HG03095 (cell line): ENCODE data around the gene CCT7.
"Not testable (repeated sequence)": the region's sequence is repeated elsewhere in the genome, so short reads cannot be mapped to it uniquely, and the experiment has no call there.

ENCODE experiments used
- ATAC-seq: cut with Tn5 transposase; IDR thresholded peaks from one replicate; pipeline ENCODE4 v1.9.1; 2021; ENCODE audit warnings: moderate library complexity; ENCODE audit not compliant: unreplicated experiment

CCT7 gene

DNA sequence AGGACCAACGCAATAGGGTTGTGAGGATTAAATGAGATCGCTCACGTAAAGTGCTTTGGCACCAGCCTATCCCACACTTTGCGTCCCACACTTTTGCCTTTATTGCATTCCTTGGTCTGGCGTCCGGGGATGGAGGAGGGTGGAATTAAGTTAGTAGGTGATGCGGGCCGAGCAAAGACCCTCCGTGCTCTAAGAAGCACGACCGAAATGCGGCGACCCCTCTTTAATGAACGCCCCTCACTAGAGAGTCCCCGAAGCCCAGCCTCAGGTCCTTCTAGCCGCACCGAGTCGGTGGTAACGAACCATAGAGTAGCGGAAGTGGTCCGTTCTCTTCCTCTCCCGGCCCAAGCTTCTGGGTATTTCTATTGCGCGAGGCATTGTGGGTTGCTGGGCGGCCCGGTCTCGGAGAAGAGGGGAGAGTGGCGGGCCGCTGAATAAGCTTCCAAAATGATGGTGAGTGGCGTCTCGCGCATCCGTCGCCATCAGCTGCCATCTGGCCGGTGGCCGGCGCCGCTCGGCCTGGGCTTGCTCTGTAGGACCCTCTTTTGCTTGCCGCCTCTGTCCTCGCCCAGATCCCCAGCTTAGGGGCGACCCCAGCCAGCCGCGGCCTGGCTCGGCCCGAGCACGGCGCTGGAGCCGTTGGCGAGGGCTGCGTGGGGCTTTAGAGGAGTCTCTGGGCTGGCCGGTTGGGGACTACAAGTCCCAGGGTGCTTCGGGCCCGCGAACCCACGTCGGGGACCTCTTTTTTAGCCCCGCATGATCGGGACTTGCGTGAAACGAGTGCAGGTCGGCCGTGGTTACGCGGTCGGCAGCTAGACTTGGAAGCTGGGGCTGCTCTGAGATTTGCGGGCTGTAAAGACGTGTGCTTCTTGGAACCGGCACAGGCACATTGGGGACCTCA is at the start of gene CCT7:
Gene CCT7, plus strand, starts transcription at position 377 of the 901 bp plus-strand sequence. Its CDS starts 71 bp downstream, at position 448.
- ATAC-seq: peak; percentile 54

DNA sequence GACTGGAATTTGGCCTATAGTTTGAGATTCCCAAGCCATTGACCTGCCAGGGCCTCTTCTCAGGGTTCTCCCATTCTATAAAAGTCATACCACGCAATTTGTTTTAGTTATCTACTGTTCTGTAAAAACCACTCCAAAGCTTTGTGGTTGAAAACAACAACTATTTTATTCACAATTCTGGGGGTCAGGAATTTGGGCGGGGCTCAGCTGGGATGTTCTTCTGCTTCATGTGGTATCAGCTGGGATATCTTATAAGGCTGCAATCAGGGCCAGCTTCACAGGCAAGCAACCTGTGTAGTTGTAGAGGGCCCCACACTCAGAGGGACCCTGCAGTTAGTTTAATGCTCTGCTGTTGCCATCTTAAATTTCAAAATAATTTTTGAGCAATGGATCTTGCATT is 48.1 kb upstream of the CCT7 start:
- no peak for ATAC-seq

DNA sequence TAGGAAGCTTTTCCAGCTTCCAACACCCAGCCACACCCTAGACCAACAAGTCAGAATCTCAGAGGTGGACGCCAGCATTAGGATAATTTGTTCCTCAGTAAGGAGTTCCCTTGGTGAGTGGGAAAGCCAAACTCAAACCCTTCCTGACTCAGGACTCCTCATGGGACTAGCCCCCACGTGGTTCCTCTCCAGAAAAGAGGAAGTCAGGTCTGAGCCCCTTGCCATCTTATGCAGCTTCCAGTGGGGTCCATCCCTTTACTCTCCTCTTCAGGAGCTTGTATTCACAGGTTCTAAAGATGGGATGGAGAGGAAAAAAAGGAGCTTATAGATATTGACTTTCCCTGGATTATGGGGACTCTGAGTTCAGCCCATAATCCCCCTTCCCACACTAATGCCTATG is 46.6 kb upstream of the CCT7 start:
- no peak for ATAC-seq

- ATAC-seq: no peak
Observed at GRCh38 chr2:73197579-73197978, 36.5 kb upstream of the CCT7 start.

GRCh38 chr2:73200281-73200680 is 33.8 kb upstream of the CCT7 start:
- ATAC-seq: not testable (repeated sequence)

DNA sequence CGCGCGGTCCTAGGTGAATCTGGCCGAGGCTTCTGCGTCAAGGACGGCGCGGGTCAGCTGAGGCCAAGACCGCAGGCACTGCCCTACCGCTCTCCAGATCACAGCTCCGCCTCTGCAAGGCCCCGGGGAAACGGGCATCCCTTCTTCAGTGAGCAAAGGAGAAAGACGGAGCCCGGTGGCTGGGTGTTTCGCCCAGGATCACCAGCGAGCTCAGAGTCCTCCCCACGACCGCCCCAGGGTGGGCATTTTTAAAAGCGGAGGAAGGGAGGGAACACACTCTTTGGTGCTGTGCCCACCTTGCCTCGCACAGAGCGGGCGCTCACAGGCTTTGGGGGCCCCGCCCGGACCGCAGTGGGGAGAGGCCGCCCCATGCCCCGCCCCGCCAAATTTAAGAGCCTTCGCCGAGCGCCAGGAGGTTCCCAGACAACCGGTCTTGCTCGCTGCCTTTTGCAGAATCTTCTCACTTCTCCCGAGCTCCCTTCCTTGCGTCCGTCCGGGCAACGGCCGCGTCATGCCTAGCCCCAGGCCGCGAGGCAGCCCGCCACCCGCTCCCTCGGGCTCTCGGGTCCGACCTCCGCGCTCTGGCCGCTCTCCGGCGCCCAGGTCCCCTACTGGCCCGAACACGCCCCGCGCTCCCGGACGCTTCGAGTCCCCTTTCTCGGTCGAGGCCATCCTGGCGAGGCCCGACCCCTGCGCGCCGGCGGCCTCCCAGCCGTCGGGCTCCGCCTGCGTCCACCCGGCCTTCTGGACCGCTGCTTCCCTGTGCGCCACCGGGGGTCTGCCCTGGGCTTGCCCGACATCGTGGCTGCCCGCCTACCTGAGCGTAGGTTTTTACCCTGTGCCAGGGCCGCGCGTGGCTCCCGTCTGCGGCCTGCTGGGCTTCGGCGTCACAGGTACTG is 31.7 kb upstream of the CCT7 start, which contains the start of gene NOTO:
Gene NOTO, plus strand, starts transcription at position 419 of the 899 bp plus-strand sequence. Its CDS starts 93 bp downstream, at position 512.
- no peak for ATAC-seq

DNA sequence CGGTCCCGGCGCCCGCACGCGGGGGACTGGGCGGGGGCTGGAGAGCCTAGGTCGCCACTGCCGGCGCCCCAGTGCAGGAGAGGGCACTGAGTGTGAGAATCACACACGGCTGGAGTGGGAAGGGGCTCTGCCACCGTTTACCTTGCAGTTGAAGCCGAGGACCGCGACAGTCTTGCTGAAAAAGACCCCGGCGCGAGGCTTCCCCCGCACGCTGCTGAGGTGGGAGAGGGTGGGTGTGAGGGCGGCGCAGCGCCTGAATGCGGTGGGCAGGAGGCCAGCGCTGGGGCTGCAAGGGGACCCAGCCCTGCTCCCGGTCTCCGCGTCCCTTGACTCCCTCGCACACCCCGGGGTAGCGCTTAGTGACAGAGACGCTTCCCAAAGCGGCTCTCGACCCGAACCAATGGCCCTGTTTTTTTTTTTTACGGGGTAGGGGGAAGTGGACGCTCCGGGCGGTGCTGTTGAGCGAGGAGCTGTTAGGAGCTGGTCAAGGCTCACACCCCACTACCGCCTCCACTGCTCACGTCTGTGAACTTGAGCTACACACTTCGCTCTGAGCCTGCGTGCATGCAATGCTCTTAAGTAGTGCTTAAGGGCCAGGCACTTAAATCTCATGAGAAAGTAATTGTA is 30.9 kb upstream of the CCT7 start:
- no peak for ATAC-seq

GRCh38 chr2:73205611-73206010 is 28.5 kb upstream of the CCT7 start:
- no peak for ATAC-seq

- no peak for ATAC-seq
Observed at GRCh38 chr2:73208258-73208657, 25.9 kb upstream of the CCT7 start.

DNA sequence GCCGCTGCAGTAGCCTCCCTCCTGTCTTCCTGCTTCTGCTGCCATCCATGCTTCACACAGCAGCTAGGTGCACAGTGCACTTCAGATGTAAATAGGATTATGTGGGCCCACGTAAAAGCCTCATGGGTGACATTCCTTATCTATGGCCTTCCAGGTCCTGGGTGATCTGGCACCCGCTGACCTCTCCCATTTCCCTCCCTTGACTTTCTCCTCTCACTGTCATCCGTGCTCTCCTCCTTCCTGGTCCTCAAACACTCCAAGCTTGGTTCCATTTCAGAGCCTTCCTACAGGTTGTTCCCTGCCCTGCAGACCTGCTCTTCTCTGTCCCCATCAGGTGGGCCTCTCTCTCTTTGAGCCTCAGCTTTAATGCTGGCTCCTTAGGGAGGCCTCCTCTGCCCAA is 24.1 kb upstream of the CCT7 start:
- ATAC-seq: no peak

- ATAC-seq: no peak
Observed at GRCh38 chr2:73210696-73211095, 23.4 kb upstream of the CCT7 start.

DNA sequence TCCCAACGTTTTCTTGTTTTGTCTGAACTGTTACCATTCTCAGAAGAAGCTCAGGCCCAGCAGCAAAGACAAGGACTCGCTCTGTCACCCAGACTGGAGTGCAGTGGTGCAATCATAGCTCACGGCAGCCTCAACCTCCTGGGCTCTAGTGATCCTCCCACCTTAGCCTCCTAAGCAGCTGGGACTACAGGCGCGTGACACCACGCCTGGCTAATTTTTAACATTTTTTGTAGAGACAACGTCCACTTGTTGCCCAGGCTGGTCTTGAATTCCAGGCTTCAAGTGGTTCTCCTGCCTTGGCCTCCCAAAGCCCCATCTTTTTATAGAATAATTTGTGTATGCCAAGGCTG is 22.0 kb upstream of the CCT7 start:
- no peak for ATAC-seq

DNA sequence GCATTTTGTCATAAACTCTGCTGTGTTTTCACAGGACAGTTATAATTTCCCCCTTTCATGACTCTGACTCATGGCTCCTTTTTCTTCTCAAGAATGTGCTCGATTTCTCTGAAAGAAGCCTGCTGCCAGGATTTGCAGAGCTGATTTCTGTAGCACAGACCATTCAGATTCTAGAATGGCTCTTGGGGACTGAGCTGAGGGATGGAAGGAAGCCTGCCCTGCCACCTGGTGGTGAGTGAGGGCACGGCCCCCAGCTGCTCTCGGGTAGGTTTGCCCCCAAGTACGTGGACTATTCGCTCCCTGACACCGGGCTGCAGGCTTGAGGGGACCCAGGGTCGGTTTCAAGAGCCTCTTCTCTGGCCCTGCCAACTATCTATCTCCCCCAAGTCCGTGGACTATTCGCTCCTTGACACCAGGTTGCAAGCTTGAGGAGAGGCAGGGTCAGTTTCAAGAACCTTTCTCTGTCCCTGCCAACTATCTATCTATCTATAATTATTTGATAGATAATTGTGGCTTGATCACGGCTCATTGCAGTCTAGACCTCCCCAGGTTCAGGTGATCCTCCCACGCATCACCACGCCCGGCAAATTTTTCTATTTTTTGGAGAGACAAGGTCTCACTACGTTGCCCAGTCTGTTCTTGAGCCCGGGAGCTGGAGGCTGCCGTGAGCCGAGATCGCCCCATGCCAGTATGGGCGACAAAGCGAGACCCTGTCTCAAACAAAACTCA is 21.5 kb upstream of the CCT7 start:
- peak; percentile 54 for ATAC-seq

GRCh38 chr2:73214120-73215035 is 19.7 kb upstream of the CCT7 start, which contains the start of gene SMYD5:
SMYD5 (plus strand) TSS chr2:73214245; CDS start chr2:73214267, 22 bp downstream.
- peak; percentile 90 for ATAC-seq

DNA sequence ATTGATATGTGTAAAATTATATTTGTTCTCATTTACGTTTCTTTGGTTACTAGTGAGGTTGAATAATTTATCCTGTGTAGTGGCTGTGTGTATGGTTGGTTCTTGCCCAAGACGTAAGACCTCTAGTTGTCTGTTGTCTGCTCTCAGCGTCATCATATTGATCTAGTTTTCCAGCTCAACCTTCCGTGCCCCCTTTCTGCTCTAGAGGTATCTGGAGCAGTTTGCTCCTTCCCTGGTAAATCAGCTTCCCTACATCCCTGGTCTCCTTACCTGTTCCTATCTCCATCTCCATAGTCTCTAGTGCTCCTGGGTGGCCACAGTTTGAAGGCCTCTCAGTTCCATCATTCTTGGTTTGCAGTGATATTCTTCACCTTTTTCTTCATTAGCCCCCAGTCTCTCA is 18.9 kb upstream of the CCT7 start:
- ATAC-seq: no peak

GRCh38 chr2:73217160-73217559 is 16.9 kb upstream of the CCT7 start:
- ATAC-seq: no peak

- ATAC-seq: no peak
Observed at GRCh38 chr2:73217826-73218225, 16.3 kb upstream of the CCT7 start.

DNA sequence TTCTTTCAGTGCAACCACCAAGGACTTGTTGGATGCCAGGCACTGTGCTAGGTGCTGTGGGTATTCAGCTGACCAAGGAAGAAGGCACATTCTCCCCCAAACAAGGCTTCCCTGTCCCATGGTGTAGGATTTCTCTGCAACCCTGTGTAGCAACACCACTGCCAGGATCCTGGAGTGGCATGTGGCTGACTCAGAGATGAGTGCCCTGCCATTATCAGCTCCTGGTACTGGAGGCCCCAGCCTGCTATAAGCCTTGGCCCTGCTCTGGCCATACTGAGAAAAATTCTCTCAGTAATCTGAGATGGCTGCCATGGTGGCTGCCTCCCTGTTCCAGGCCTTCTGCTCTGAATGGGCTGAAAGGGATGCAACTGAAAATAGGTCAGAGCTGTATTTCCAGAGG is 15.8 kb upstream of the CCT7 start:
- ATAC-seq: no peak

DNA sequence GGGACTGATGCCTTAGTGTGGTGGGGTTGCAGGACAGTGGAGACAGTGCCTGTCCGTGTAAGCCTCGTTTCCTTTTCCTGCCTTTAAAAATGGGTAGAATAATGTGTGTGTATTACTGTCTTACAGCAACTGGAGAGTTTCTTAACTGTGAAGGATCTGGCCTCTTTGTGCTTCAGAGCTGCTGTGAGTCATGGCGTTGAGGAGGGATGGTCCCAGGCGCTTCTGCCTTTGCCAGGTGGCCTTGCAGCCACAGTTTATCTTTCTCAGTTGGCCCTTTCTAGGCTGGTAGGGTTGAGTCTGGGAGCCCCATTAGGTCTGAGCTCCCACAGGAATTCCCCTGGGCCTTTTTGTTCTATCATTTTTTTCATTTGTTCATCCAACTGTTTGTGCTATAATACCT is 10.3 kb upstream of the CCT7 start:
- no peak for ATAC-seq
